ENCODE results near the gene TFDP1. TPM values are rescaled to one million over a fixed set of nuclear protein-coding genes. Genes with fewer than 3 reads are reported as not detected.

TFDP1 gene
- total and polyA plus RNA-seq, 2 of the 4 experiments (the other 2 are of a cell fraction) = 59.3 to 97.0 TPM

DNA sequence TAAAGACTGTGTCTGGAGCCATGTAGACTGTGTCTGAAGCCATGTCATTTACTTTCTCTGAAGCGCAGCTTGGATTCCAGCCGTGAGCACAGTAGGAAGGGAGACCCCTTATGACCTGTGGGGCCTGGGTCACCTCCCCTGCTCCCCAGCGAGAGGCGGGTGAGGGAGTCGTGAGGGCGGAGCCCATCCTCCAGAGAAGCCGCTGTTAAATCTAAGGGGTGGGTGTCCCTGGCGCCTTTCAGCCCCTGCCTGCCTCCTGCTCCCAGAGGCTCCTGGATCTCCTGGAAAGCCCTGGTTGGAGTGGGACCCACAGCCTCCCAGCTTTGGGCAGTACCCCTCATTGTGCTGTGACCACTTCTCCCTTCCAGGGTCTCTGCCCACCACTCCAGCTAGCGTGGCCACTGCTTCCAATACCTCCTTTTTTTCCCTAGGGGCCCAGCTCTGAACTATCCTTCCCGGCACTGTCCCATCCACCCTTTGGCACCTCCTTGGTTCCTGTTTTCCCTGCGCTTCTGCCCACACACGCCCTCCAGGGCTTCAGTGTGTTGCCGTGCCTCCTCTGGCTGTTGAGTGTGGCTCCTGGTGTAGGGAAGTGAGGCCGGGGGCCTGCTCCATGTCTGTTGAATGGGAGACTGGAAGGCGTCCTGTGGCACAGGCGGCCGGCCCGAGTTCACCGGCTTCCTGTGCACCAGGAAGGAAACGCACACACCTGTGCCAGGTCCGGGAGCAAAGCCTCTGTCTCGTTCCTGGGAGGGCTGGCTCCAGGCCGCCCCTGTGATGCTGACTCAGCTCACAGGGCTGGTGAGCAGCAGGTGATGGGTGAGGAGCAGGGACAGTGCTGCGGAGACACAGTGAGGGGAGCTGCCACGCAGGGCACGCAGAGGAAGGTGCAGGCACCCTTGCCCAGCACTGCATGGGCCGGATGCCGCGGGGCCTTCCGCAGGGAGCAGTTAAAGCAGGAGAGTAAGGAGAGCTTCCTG lies 44.0 kb downstream of the TFDP1 start:
- H4K20me1 ChIP-seq (ENCODE audit: insufficient read depth, low read length) = peaks cover 56% of the 10 kb centered on the region
- no peak overlapping the region for H3K23ac ChIP-seq (ENCODE audit: low read depth, low read length)
- no peak for ATAC-seq (ENCODE audit: low read depth)
- no peak overlapping the region for H3K9ac ChIP-seq (ENCODE audit: low read depth, low read length)
- intact Hi-C loops (cut with micrococcal nuclease) (no loop called here), dilution Hi-C loops (cut with HindIII; ENCODE audit: low sequenced_read_pairs, unreplicated experiment) (no loop called here), in situ Hi-C loops (cut with MboI; ENCODE audit: low sequenced_read_pairs) (no loop called here)
- BruUV-seq (replicated peaks) = no TSS peak
- H2BK15ac ChIP-seq (ENCODE audit: low read depth, low read length) = no peak overlapping the region
- H3K27me3 ChIP-seq (ENCODE audit: control insufficient read depth, insufficient read depth, low read length) = no peaks in the 10 kb centered on the region
- no peak overlapping the region for H3K4me3 ChIP-seq (ENCODE audit: insufficient read depth, low read depth, low read length)
- H3K14ac ChIP-seq (replicated peaks; ENCODE audit: low read depth, low read length) = no peak overlapping the region; the same call in 1 of the 2 replicates
- TF ChIP-seq MXI1 (IDR thresholded peaks at IDR 0.05; ENCODE audit: borderline replicate concordance, low read depth, low read length) (no peak), BHLHE40 (IDR thresholded peaks at IDR 0.05; ENCODE audit: low read depth, low read length) (no peak), MAZ (IDR thresholded peaks at IDR 0.05; ENCODE audit: borderline replicate concordance, low read depth, low read length) (no peak), MAFK (IDR thresholded peaks at IDR 0.05; ENCODE audit: low read depth, low read length) (no peak), FOS (IDR thresholded peaks at IDR 0.05; ENCODE audit: low read depth, low read length) (no peak)
- TF ChIP-seq, protein P1, sequence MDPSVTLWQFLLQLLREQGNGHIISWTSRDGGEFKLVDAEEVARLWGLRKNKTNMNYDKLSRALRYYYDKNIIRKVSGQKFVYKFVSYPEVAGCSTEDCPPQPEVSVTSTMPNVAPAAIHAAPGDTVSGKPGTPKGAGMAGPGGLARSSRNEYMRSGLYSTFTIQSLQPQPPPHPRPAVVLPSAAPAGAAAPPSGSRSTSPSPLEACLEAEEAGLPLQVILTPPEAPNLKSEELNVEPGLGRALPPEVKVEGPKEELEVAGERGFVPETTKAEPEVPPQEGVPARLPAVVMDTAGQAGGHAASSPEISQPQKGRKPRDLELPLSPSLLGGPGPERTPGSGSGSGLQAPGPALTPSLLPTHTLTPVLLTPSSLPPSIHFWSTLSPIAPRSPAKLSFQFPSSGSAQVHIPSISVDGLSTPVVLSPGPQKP (IDR thresholded peaks at IDR 0.05; ENCODE audit: borderline replicate concordance, low read depth, low read length) = no peak
- TF ChIP-seq, protein P2, sequence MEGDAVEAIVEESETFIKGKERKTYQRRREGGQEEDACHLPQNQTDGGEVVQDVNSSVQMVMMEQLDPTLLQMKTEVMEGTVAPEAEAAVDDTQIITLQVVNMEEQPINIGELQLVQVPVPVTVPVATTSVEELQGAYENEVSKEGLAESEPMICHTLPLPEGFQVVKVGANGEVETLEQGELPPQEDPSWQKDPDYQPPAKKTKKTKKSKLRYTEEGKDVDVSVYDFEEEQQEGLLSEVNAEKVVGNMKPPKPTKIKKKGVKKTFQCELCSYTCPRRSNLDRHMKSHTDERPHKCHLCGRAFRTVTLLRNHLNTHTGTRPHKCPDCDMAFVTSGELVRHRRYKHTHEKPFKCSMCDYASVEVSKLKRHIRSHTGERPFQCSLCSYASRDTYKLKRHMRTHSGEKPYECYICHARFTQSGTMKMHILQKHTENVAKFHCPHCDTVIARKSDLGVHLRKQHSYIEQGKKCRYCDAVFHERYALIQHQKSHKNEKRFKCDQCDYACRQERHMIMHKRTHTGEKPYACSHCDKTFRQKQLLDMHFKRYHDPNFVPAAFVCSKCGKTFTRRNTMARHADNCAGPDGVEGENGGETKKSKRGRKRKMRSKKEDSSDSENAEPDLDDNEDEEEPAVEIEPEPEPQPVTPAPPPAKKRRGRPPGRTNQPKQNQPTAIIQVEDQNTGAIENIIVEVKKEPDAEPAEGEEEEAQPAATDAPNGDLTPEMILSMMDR (conservative IDR thresholded peaks at IDR 0.05; ENCODE audit: low read depth, low read length) = no peak
- TF ChIP-seq, protein P3, sequence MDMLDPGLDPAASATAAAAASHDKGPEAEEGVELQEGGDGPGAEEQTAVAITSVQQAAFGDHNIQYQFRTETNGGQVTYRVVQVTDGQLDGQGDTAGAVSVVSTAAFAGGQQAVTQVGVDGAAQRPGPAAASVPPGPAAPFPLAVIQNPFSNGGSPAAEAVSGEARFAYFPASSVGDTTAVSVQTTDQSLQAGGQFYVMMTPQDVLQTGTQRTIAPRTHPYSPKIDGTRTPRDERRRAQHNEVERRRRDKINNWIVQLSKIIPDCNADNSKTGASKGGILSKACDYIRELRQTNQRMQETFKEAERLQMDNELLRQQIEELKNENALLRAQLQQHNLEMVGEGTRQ (IDR thresholded peaks at IDR 0.05; ENCODE audit: low read depth, low read length) = no peak
- no peak overlapping the region for H2BK5ac ChIP-seq (ENCODE audit: low read depth, low read length, poor library complexity, severe bottlenecking)
- no peak overlapping the region for H3K4ac ChIP-seq (ENCODE audit: low read depth, low read length)
- no peak overlapping the region for H2AK5ac ChIP-seq (ENCODE audit: low read depth, low read length)
- H3K18ac ChIP-seq (ENCODE audit: low read depth, low read length) = no peak overlapping the region
- H3K4me2 ChIP-seq (ENCODE audit: low read depth, low read length) = no peak overlapping the region
- 98% methylated on average over 9 of the region's 30 CpGs; no CpG with 5 or more reads in 1 of the 2 experiments for WGBS, 2 experiments (ENCODE audit: extremely low coverage in 2 of 2, insufficient read length in 1 of 2)
- H2BK120ac ChIP-seq (ENCODE audit: low read depth, low read length) = no peak overlapping the region
- H2AK9ac ChIP-seq (replicated peaks; ENCODE audit: low read depth, low read length, poor library complexity) = peak overlapping the region; percentile 26
- ChIA-PET POLR2A (ENCODE audit: unreplicated experiment) (no interaction called here), CTCF (no interaction called here)
- H3K27ac ChIP-seq (ENCODE audit: insufficient read depth, low read length) = no peak overlapping the region
- peaks cover 20% of the 10 kb centered on the region for H3K9me1 ChIP-seq (ENCODE audit: insufficient read depth, low read length)
- H4K5ac ChIP-seq (ENCODE audit: low read depth, low read length) = no peak overlapping the region
- DNase-seq = no peak
- H3K36me3 ChIP-seq (ENCODE audit: control insufficient read depth, insufficient read depth, low read length) = peaks cover 46% of the 10 kb centered on the region
- H4K8ac ChIP-seq (ENCODE audit: low read depth in 2 of 2, low read length in 2 of 2) = no peak overlapping the region
- H2BK20ac ChIP-seq (ENCODE audit: low read depth, low read length) = 0 out of 2 replicates have a peak overlapping the region, but pooled peaks have one; percentile 18
- H3K4me1 ChIP-seq (ENCODE audit: control insufficient read depth, insufficient read depth, low read length) = peaks cover 13% of the 10 kb centered on the region
- H4K91ac ChIP-seq (ENCODE audit: insufficient read depth, low read depth, low read length) = no peak overlapping the region
- H3K9me3 ChIP-seq (ENCODE audit: control insufficient read depth, insufficient read depth, low read length) = no peaks in the 10 kb centered on the region
- peaks cover 31 to 91% of the 10 kb centered on the region in 2 experiments for H3K79me1 ChIP-seq (ENCODE audit: low read depth in 1 of 2, low read length in 2 of 2)
- no peak overlapping the region for H3K56ac ChIP-seq (ENCODE audit: extremely low read depth, insufficient read depth, low read length)
- H2AFZ ChIP-seq (replicated peaks; ENCODE audit: low read length, poor library complexity) = no peak overlapping the region
